ENCODE results near the gene C1RL. TPM values are rescaled to one million over a fixed set of nuclear protein-coding genes. Genes with fewer than 3 reads are reported as not detected.
A peak's percentile ranks its signal among the peaks of the same experiment; 100 is the strongest.

The C1RL gene
- total and polyA plus RNA-seq, 5 donors from 2014 or later: 6.0 to 21.0 (median 8.0) TPM

DNA sequence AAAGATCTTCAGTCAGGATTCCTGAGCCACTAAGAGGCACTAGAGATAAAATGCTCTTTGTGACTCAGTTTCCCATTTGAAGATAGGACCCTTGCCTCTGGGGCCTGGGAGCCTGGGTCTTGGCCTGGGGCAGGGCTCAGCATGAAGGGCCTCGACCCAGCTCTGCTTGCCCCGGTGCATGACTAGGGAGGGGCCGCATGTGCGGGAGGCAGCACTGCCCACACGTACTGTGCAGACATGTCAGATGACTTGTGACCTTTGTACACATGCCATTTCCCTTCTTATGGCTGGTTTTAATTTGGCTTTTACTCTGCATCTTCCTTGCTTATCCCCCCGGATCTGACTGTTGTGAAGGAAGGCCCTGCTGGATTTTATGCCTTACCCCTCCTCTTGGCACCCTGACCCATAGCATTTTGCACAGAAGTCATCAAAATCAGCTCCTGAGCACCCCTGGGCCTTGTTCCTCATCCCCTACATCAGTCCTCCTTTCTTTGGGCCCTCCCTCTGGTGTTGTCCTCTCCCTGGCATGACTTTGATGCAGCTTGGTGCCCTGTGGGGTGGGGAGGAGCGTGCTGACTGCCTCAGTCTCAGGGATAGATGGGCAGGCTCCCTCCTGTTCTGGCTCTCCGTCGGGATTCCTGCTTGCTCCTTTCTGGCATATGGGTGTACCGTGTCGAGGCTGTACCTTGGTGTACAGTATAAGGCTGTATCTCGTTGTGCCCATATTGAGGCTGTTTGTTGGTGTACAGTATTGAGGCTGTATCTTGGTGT is 25.6 kb upstream of the C1RL start:
- H3K36me3 ChIP-seq (ENCODE audit: control insufficient read depth, insufficient read depth, low read length): peaks cover 51% of the 10 kb centered on the region
- peaks cover 17% of the 10 kb centered on the region for H3K4me1 ChIP-seq (ENCODE audit: control insufficient read depth, insufficient read depth, low read length, poor library complexity, severe bottlenecking)
- ATAC-seq (ENCODE audit: low read depth in 2 of 2): no peak
- no peaks in the 10 kb centered on the region for H3K9me3 ChIP-seq (ENCODE audit: control insufficient read depth in 2 of 2, low read length in 2 of 2)
- H3K4me1 Mint-ChIP-seq: peaks cover 4 to 34% (median 15%) of the 10 kb centered on the region in 4 donors
- H3K9me3 Mint-ChIP-seq: no peaks in the 10 kb centered on the region
- H3K27me3 Mint-ChIP-seq: no peaks in the 10 kb centered on the region
- H3K36me3 Mint-ChIP-seq: peaks cover 41% of the 10 kb centered on the region
- no peak for DNase-seq
- peak overlapping the region in 2 of 4 donors; percentile 26 to 29 for H3K4me3 Mint-ChIP-seq
- H3K27ac ChIP-seq (ENCODE audit: insufficient read depth, low read length, poor library complexity, severe bottlenecking): no peak overlapping the region
- no peak overlapping the region for H3K4me3 ChIP-seq (ENCODE audit: low read depth, low read length)
- H3K27ac Mint-ChIP-seq: no peak overlapping the region
- H3K27me3 ChIP-seq (ENCODE audit: control insufficient read depth, insufficient read depth, low read length): no peaks in the 10 kb centered on the region

DNA sequence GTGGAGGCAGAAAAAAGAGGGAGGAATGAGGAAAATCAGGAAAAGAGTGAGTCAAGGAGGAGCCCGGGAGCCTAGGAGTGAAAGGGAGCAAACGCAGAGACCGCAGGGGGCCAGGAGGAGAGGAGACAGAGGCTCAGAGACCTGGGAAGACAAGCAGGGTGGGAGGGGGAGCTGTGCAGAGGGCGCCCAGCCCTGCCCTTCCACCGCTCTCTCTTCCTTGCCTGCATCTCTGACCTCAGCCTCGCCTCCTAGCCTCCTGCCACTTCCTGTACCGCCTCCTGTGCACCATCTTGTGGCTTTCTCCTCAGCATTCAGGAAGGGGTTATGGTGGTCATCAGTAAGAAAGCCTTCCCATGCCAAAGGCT is 22.5 kb upstream of the C1RL start:
- H3K9me3 Mint-ChIP-seq: no peaks in the 10 kb centered on the region
- ATAC-seq (ENCODE audit: low read depth in 2 of 2) (peak in 1 of 2 donors; percentile 15), DNase-seq (peak in 2 of 3 donors; percentile 22 to 51)
- peaks cover 0 to 47% (median 15%) of the 10 kb centered on the region in 4 donors for H3K4me1 Mint-ChIP-seq
- H3K27ac Mint-ChIP-seq: peak overlapping the region in 2 of 3 donors; percentile 93 to 97
- peak overlapping the region; percentile 90 to 98 (median 96) for H3K4me3 Mint-ChIP-seq
- peak overlapping the region; percentile 89 for H3K4me3 ChIP-seq (ENCODE audit: low read depth, low read length)
- peak overlapping the region; percentile 75 for H3K27ac ChIP-seq (ENCODE audit: insufficient read depth, low read length, poor library complexity, severe bottlenecking)
- no peaks in the 10 kb centered on the region for H3K27me3 ChIP-seq (ENCODE audit: control insufficient read depth, insufficient read depth, low read length)
- peaks cover 24% of the 10 kb centered on the region for H3K36me3 Mint-ChIP-seq
- H3K9me3 ChIP-seq (ENCODE audit: control insufficient read depth in 2 of 2, low read length in 2 of 2): no peaks in the 10 kb centered on the region
- H3K4me1 ChIP-seq (ENCODE audit: control insufficient read depth, insufficient read depth, low read length, poor library complexity, severe bottlenecking): peaks cover 23% of the 10 kb centered on the region
- H3K27me3 Mint-ChIP-seq: no peaks in the 10 kb centered on the region
- H3K36me3 ChIP-seq (ENCODE audit: control insufficient read depth, insufficient read depth, low read length): peaks cover 28% of the 10 kb centered on the region

DNA sequence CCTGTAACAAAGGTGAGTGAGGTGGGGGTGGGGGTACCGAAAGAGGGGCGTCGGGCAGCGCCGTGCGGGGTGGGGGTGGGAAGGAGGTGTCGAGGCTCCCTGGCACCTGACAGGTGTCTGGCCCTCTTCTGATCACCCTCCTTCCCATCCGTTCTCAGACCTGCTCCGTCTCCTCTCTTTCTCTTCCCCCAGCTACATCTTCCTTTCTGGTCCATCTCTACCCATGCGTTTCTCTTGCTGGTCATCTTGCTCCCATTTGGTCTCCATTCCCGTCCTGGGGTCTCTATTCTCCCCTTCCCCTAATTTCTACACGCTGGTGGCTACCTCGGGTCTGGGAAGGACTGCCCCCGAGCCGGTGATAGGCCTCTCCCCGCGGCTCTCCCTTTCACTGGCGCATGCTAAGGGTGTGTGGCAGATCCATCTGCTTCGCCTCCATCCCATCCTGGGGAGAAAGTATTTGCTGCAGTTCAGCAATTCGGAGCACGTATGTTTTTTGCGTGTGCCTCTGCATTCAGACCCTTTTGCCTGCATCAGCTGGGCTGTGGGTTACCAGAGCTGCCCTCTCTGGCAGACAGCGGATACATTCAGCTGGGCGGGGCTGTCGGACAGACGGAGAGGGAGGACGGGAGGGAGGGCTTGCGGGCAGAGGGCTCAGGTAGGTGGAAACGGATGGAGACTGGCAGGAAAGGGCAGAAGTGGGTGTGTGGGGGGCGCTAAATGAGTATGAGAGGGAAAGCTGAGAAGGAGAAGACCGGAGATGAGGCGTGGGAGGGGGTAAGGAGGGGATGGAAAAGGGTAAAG is 21.9 kb upstream of the C1RL start:
- peaks cover 0 to 47% (median 15%) of the 10 kb centered on the region in 4 donors for H3K4me1 Mint-ChIP-seq
- Histone ChIP-seq H3K4me1 (ENCODE audit: control insufficient read depth, insufficient read depth, low read length, poor library complexity, severe bottlenecking) (peaks cover 23% of the 10 kb centered on the region), H3K27me3 (ENCODE audit: control insufficient read depth, insufficient read depth, low read length) (no peaks in the 10 kb centered on the region), H3K36me3 (ENCODE audit: control insufficient read depth, insufficient read depth, low read length) (peaks cover 22% of the 10 kb centered on the region), H3K27ac (ENCODE audit: insufficient read depth, low read length, poor library complexity, severe bottlenecking) (peak overlapping the region; percentile 75), H3K9me3 (ENCODE audit: control insufficient read depth in 2 of 2, low read length in 2 of 2) (no peaks in the 10 kb centered on the region), H3K4me3 (ENCODE audit: low read depth, low read length) (peak overlapping the region; percentile 89)
- H3K9me3 Mint-ChIP-seq: no peaks in the 10 kb centered on the region
- DNase-seq (peak; percentile 27 to 68 (median 41)), ATAC-seq (ENCODE audit: low read depth in 2 of 2) (peak; percentile 5 to 36)
- no peaks in the 10 kb centered on the region for H3K27me3 Mint-ChIP-seq
- peak overlapping the region; percentile 93 to 97 (median 95) for H3K27ac Mint-ChIP-seq
- H3K4me3 Mint-ChIP-seq: peak overlapping the region; percentile 90 to 98 (median 96)
- H3K36me3 Mint-ChIP-seq: peaks cover 20% of the 10 kb centered on the region

DNA sequence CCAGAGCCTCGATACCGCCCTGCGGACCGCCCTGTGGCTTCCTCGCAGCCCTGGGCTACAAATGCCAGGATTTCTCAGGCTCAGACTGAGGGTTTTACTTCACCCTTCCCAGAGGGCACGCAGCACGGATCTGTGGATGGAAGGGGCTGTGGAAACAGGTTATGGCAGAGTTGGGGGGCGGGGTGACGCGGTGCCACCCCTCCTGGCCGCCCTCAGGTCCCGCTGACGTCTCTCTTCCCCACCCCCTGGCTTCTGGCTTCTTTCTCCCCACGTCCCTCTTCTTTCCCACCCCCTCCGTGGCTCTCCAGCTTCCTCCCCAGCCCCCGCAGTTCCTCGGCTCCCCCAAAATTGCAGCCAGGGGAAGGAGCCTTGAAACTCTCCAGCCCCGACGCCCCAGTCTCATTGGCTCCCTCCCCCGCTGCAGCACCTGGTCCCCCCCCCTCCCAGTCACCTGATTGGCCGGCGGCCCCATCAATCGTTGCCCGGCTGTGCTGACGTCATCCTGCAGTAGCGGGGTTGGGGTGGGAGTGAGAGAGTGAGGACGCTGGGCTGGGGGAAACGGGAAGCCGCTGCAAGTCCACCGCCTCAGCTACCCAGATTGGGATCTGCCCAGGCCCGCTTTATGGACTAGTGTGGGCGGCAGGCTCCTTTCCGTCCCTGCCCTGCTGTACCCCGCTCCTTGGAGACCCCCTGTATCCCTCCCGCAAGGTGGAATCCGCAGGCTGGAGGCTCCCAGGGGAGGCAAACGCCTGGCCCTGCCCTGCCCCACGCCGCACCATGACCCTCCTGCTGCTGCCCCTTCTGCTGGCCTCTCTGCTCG is 21.1 kb upstream of the C1RL start, which contains the start of gene CLSTN3:
CLSTN3 (plus strand) TSS at position 500 of the 820 bp plus-strand sequence; CDS start at position 778, 278 bp downstream.
- Mint-ChIP-seq H3K4me3 (peak within 1 kb of the TSS; percentile 90 to 98 (median 96)), H3K27me3 (no peaks in the 10 kb centered on the region), H3K36me3 (peaks cover 12% of the 10 kb centered on the region), H3K9me3 (no peaks in the 10 kb centered on the region), H3K4me1 (peaks cover 0 to 45% (median 15%) of the 10 kb centered on the region in 4 donors), H3K27ac (peak within 1 kb of the TSS; percentile 93 to 97 (median 95))
- DNase-seq: peak; percentile 82 to 90 (median 86)
- Histone ChIP-seq H3K27ac (ENCODE audit: insufficient read depth, low read length, poor library complexity, severe bottlenecking) (peak within 1 kb of the TSS; percentile 75), H3K4me1 (ENCODE audit: control insufficient read depth, insufficient read depth, low read length, poor library complexity, severe bottlenecking) (peaks cover 23% of the 10 kb centered on the region), H3K36me3 (ENCODE audit: control insufficient read depth, insufficient read depth, low read length) (peaks cover 16% of the 10 kb centered on the region), H3K9me3 (ENCODE audit: control insufficient read depth in 2 of 2, low read length in 2 of 2) (no peaks in the 10 kb centered on the region), H3K27me3 (ENCODE audit: control insufficient read depth, insufficient read depth, low read length) (no peaks in the 10 kb centered on the region), H3K4me3 (ENCODE audit: low read depth, low read length) (peak within 1 kb of the TSS; percentile 89)
- peak; percentile 84 to 87 for ATAC-seq (ENCODE audit: low read depth in 2 of 2)

DNA sequence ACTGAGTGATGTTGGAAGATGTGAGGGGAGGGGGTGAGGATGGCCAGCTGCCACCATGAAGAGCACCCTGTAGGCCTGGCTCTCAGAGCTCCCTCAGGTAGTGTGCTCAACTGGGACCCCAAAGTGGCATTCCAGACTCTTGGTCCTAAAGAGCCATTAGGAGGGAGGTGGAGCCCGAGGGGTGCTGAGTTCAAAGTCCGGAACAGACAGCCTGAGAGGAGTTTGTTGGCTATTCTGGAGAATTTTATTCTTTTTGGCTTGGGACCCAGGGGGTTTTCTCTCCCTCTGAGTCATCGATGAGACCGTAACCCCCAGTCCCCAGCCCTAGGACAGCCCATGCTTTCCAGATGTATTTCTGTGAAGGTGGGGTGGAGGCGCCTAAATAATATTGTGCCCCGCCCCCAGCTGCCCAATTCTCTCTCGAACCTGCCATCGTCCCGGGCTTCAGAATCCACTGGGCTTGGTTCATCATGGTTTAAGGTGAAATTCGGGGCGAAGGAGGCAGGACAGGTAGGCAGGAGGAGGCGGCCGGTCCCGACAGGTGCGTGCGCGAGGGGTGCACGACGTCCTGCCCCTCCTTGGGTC is 20.4 kb upstream of the C1RL start:
- Mint-ChIP-seq H3K4me3 (peak overlapping the region; percentile 90 to 98 (median 96)), H3K4me1 (peaks cover 0 to 45% (median 15%) of the 10 kb centered on the region in 4 donors), H3K36me3 (peaks cover 10% of the 10 kb centered on the region), H3K27ac (peak overlapping the region in 2 of 3 donors; percentile 82 to 93), H3K27me3 (no peaks in the 10 kb centered on the region), H3K9me3 (no peaks in the 10 kb centered on the region)
- Histone ChIP-seq H3K4me1 (ENCODE audit: control insufficient read depth, insufficient read depth, low read length, poor library complexity, severe bottlenecking) (peaks cover 23% of the 10 kb centered on the region), H3K27ac (ENCODE audit: insufficient read depth, low read length, poor library complexity, severe bottlenecking) (peak overlapping the region; percentile 75), H3K27me3 (ENCODE audit: control insufficient read depth, insufficient read depth, low read length) (no peaks in the 10 kb centered on the region), H3K9me3 (ENCODE audit: control insufficient read depth in 2 of 2, low read length in 2 of 2) (no peaks in the 10 kb centered on the region), H3K4me3 (ENCODE audit: low read depth, low read length) (peak overlapping the region; percentile 71), H3K36me3 (ENCODE audit: control insufficient read depth, insufficient read depth, low read length) (peaks cover 9% of the 10 kb centered on the region)
- ATAC-seq (ENCODE audit: low read depth in 2 of 2): peak in 1 of 2 donors; percentile 18
- DNase-seq: no peak

DNA sequence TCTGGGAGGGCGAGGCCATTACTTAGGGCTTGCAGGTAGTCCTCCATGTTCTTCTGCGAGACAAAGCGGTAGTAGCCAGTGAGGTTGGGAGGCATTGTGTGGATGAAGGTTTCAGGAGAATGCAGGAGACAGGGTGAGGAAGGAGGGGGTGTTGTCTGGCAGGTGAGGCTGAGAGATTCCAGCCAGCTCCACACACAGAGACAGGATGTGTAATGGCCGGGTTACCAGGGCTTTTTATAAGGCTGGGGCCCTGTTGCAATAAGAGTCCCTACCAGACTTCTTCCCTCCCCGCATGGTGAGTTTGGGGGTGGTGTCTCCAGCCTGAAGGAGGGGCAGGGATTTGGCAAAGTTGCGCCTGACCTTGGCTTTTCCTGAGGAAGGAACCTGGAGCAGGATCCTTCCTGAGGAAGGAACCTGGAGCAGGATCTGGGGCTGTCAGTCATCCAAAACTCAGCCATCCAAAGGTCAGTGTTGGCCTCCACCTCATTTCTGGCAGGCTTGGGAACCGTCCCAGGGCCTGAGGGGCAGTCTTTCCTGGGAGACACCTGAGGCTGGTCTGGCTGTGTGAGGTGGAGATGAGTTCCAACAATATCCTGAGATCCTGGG is 19.8 kb upstream of the C1RL start, which contains the start of gene RBP5:
RBP5 (minus strand) TSS at position 209 of the 606 bp plus-strand sequence; CDS start at position 95, 114 bp downstream.
- H3K4me1 ChIP-seq (ENCODE audit: control insufficient read depth, insufficient read depth, low read length, poor library complexity, severe bottlenecking): peaks cover 23% of the 10 kb centered on the region
- Mint-ChIP-seq H3K4me1 (peaks cover 0 to 45% (median 15%) of the 10 kb centered on the region in 4 donors), H3K4me3 (peak within 1 kb of the TSS; percentile 90 to 98 (median 96)), H3K27ac (peak within 1 kb of the TSS; percentile 83 to 97 (median 93)), H3K27me3 (no peaks in the 10 kb centered on the region), H3K36me3 (peaks cover 6% of the 10 kb centered on the region), H3K9me3 (no peaks in the 10 kb centered on the region)
- H3K4me3 ChIP-seq (ENCODE audit: low read depth, low read length): peak within 1 kb of the TSS; percentile 71
- peak within 1 kb of the TSS; percentile 75 for H3K27ac ChIP-seq (ENCODE audit: insufficient read depth, low read length, poor library complexity, severe bottlenecking)
- DNase-seq (no peak), ATAC-seq (ENCODE audit: low read depth in 2 of 2) (no peak)
- H3K27me3 ChIP-seq (ENCODE audit: control insufficient read depth, insufficient read depth, low read length): no peaks in the 10 kb centered on the region
- H3K9me3 ChIP-seq (ENCODE audit: control insufficient read depth in 2 of 2, low read length in 2 of 2): no peaks in the 10 kb centered on the region
- H3K36me3 ChIP-seq (ENCODE audit: control insufficient read depth, insufficient read depth, low read length): peaks cover 5% of the 10 kb centered on the region
